Vagina (tissue), 2 donors: ENCODE results near the gene FAM168B.

ENCODE experiments used
- CTCF ChIP-seq, 3 experiments: fragments of 450-650 bp in 2 of 3; fragments of 200-600 bp in 1 of 3; sonication (generic) in 1 of 3; IDR thresholded peaks; one replicate each; pipeline ENCODE4 v1.5.1; 2017 to 2019; ENCODE audit warnings: antibody characterized with exemption in 3 of 3, mild to moderate bottlenecking in 2 of 3, moderate library complexity in 2 of 3
- POLR2A ChIP-seq, 2 donors: fragments of 450-650 bp; IDR thresholded peaks; one replicate each; pipeline ENCODE4 v1.6.1; 2017; ENCODE audit warnings: antibody characterized with exemption in 2 of 2, mild to moderate bottlenecking in 2 of 2, moderate library complexity in 2 of 2

GRCh38 chr2:131058920-131059319 is 34.3 kb downstream of the FAM168B start:
- TF ChIP-seq CTCF (IDR thresholded peaks at IDR 0.05) (no peak), POLR2A (IDR thresholded peaks at IDR 0.05) (no peak)
